ENCODE measurements around the gene MRPL42. TPM values are rescaled to one million over a fixed set of nuclear protein-coding genes. Genes with fewer than 3 reads are reported as not detected.

Gene MRPL42
- total RNA-seq, 1 donor = 96.6 TPM

- no peak for TF ChIP-seq CTCF (IDR thresholded peaks at IDR 0.05; ENCODE audit: insufficient read depth, low read length)
- H3K4me3 ChIP-seq (ENCODE audit: low read depth, low read length) = no peak overlapping the region
- no peak for DNase-seq (ENCODE audit: low read depth)
Observed at GRCh38 chr12:93447555-93448290, 19.6 kb upstream of the MRPL42 start.

GRCh38 chr12:93448796-93449195 lies 18.5 kb upstream of the MRPL42 start:
- no peak for TF ChIP-seq CTCF (IDR thresholded peaks at IDR 0.05; ENCODE audit: insufficient read depth, low read length)

GRCh38 chr12:93449277-93449676 lies 18.0 kb upstream of the MRPL42 start:
- no peak for DNase-seq (ENCODE audit: low read depth)
- no peak overlapping the region for H3K4me3 ChIP-seq (ENCODE audit: low read depth, low read length)
- no peak for TF ChIP-seq CTCF (IDR thresholded peaks at IDR 0.05; ENCODE audit: insufficient read depth, low read length)

More at GRCh38 chr12:93448796-93449195, 18.5 kb upstream of the MRPL42 start:
- no peak overlapping the region for H3K4me3 ChIP-seq (ENCODE audit: low read depth, low read length)
- no peak for DNase-seq (ENCODE audit: low read depth)

GRCh38 chr12:93451423-93452158 lies 15.7 kb upstream of the MRPL42 start:
- DNase-seq (ENCODE audit: low read depth) = no peak
- TF ChIP-seq CTCF (IDR thresholded peaks at IDR 0.05; ENCODE audit: insufficient read depth, low read length) = no peak
- H3K4me3 ChIP-seq (ENCODE audit: low read depth, low read length) = no peak overlapping the region

- DNase-seq (ENCODE audit: low read depth) = peak; percentile 26
- H3K4me3 ChIP-seq (ENCODE audit: low read depth, low read length) = no peak overlapping the region
- TF ChIP-seq CTCF (IDR thresholded peaks at IDR 0.05; ENCODE audit: insufficient read depth, low read length) = no peak
Observed at GRCh38 chr12:93453633-93454032, 13.7 kb upstream of the MRPL42 start.

GRCh38 chr12:93456077-93456476 lies 11.2 kb upstream of the MRPL42 start:
- TF ChIP-seq CTCF (IDR thresholded peaks at IDR 0.05; ENCODE audit: insufficient read depth, low read length) = no peak
- DNase-seq (ENCODE audit: low read depth) = no peak
- no peak overlapping the region for H3K4me3 ChIP-seq (ENCODE audit: low read depth, low read length)

All from fibroblast of the aortic adventitia (primary cell).